ENCODE data around the gene KCNH8.

KCNH8 gene

GRCh38 chr3:19365471-19365870 is 217.2 kb downstream of the KCNH8 start:
- Histone ChIP-seq H3K27me3 (ENCODE audit: control insufficient read depth in 3 of 3, insufficient read depth in 3 of 3, low read depth in 1 of 3, low read length in 3 of 3) (no peaks in the 10 kb centered on the region), H4K8ac (ENCODE audit: low read depth, low read length) (no peak overlapping the region), H3K4me2 (ENCODE audit: insufficient read depth, low read length, poor library complexity, severe bottlenecking) (no peak overlapping the region), H3K27ac (replicated peaks; ENCODE audit: low read length) (no peak overlapping the region), H3K14ac (ENCODE audit: low read length) (no peak overlapping the region), H3K36me3 (replicated peaks in 1 of 2; ENCODE audit: control insufficient read depth in 2 of 2, insufficient read depth in 2 of 2, low read length in 2 of 2) (no peaks in the 10 kb centered on the region), H3K4ac (ENCODE audit: low read length) (no peak overlapping the region), H3K23ac (ENCODE audit: low read depth, low read length, poor library complexity) (no peak overlapping the region), H3K79me1 (ENCODE audit: low read depth, low read length) (no peaks in the 10 kb centered on the region), H2BK120ac (ENCODE audit: low read depth, low read length) (no peak overlapping the region), H2AK5ac (ENCODE audit: low read depth, low read length) (no peak overlapping the region), H2BK5ac (ENCODE audit: low read length) (no peak overlapping the region), H2AFZ (ENCODE audit: low read length) (no peak overlapping the region), H3K4me3 (ENCODE audit: low read length in 2 of 2) (no peak overlapping the region), H3K9ac (ENCODE audit: low read depth, low read length, poor library complexity) (no peak overlapping the region), H3K4me1 (ENCODE audit: control insufficient read depth in 2 of 2, insufficient read depth in 1 of 2, low read depth in 1 of 2, low read length in 2 of 2) (no peaks in the 10 kb centered on the region), H3K9me3 (replicated peaks in 1 of 2; ENCODE audit: control insufficient read depth in 2 of 2, insufficient read depth in 1 of 2, low read depth in 1 of 2, low read length in 2 of 2) (no peaks in the 10 kb centered on the region), H2BK12ac (ENCODE audit: low read length) (no peak overlapping the region), H4K91ac (ENCODE audit: low read depth, low read length, poor library complexity) (no peak overlapping the region), H3K18ac (ENCODE audit: low read length) (no peak overlapping the region), H2BK15ac (ENCODE audit: low read length) (no peak overlapping the region)
- no CpG with 5 or more reads among the region's 6 CpGs for WGBS, 2 donors (ENCODE audit: extremely low coverage in 2 of 2, insufficient read length in 2 of 2, insufficient replicate concordance in 1 of 2)
- no peak for DNase-seq (ENCODE audit: low spot score)

DNA sequence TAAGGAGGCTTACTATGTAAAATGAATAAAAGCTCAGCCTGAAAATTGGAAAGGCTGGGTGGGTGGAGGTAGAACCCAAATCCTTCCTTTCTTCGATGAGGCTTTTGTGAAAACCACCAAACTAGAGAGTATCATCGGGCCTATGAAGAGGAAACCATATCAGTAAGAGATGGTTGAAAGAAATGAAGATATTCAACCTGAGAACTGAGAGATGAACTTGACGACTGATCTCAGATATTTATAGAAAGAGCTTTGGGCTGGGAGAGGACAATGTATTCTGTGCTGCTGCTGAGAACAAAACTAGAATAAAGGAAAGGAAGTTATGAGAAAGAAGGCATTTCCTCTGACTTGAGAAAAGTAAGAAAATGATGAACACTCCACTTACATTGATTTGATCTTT is 236.6 kb downstream of the KCNH8 start:
- H3K36me3 ChIP-seq (replicated peaks in 1 of 2; ENCODE audit: control insufficient read depth in 2 of 2, insufficient read depth in 2 of 2, low read length in 2 of 2), result no peaks in the 10 kb centered on the region
- no peak for DNase-seq (ENCODE audit: low spot score)
- WGBS, 2 donors (ENCODE audit: extremely low coverage in 2 of 2, insufficient read length in 2 of 2, insufficient replicate concordance in 1 of 2), result no CpG with 5 or more reads among the region's 3 CpGs

DNA sequence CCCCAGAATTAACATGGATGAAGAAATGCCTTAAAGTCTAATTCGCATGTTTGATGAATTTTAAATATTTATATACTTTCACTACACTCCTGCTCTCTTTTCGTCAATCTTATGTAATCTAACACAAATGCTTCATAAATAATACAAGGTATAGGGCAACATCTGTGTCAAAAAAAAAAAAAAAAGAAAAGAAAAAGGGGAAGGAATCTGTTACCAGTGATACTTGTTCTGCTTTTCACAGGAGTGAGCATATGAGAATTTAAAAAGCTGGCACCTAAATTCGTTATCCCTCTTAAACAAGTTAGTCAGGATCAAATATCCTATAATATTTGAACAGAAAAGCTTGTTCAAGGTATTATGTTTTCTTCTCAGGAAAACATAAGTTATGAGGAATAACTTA is 243.8 kb downstream of the KCNH8 start:
- no peaks in the 10 kb centered on the region for H3K79me1 ChIP-seq (ENCODE audit: low read depth, low read length)
- WGBS, 2 donors (ENCODE audit: extremely low coverage in 2 of 2, insufficient read length in 2 of 2, insufficient replicate concordance in 1 of 2), result no CpG with 5 or more reads among the region's 3 CpGs
- no peak overlapping the region for H3K4me3 ChIP-seq (ENCODE audit: low read length in 2 of 2)
- no peak for DNase-seq (ENCODE audit: low spot score)
- no peaks in the 10 kb centered on the region for H3K27me3 ChIP-seq (ENCODE audit: control insufficient read depth in 3 of 3, insufficient read depth in 3 of 3, low read depth in 1 of 3, low read length in 3 of 3)
- no peak overlapping the region for H3K4me2 ChIP-seq (ENCODE audit: insufficient read depth, low read length, poor library complexity, severe bottlenecking)
- no peak overlapping the region for H2AK5ac ChIP-seq (ENCODE audit: low read depth, low read length)
- no peak overlapping the region for H3K4ac ChIP-seq (ENCODE audit: low read length)
- H4K8ac ChIP-seq (ENCODE audit: low read depth, low read length), result no peak overlapping the region
- H3K18ac ChIP-seq (ENCODE audit: low read length), result no peak overlapping the region
- no peak overlapping the region for H3K27ac ChIP-seq (replicated peaks; ENCODE audit: low read length)
- no peak overlapping the region for H2AFZ ChIP-seq (ENCODE audit: low read length)
- no peak overlapping the region for H2BK120ac ChIP-seq (ENCODE audit: low read depth, low read length)
- no peaks in the 10 kb centered on the region for H3K36me3 ChIP-seq (replicated peaks in 1 of 2; ENCODE audit: control insufficient read depth in 2 of 2, insufficient read depth in 2 of 2, low read length in 2 of 2)
- H3K4me1 ChIP-seq (ENCODE audit: control insufficient read depth in 2 of 2, insufficient read depth in 1 of 2, low read depth in 1 of 2, low read length in 2 of 2), result no peaks in the 10 kb centered on the region
- H2BK15ac ChIP-seq (ENCODE audit: low read length), result no peak overlapping the region
- H2BK12ac ChIP-seq (ENCODE audit: low read length), result no peak overlapping the region
- H3K14ac ChIP-seq (ENCODE audit: low read length), result no peak overlapping the region
- H3K23ac ChIP-seq (ENCODE audit: low read depth, low read length, poor library complexity), result no peak overlapping the region
- H3K9me3 ChIP-seq (replicated peaks in 1 of 2; ENCODE audit: control insufficient read depth in 2 of 2, insufficient read depth in 1 of 2, low read depth in 1 of 2, low read length in 2 of 2), result no peaks in the 10 kb centered on the region
- H3K9ac ChIP-seq (ENCODE audit: low read depth, low read length, poor library complexity), result no peak overlapping the region
- H2BK5ac ChIP-seq (ENCODE audit: low read length), result no peak overlapping the region
- no peak overlapping the region for H4K91ac ChIP-seq (ENCODE audit: low read depth, low read length, poor library complexity)

More for the DNA sequence above, 236.6 kb downstream of the KCNH8 start:
- H2BK15ac ChIP-seq (ENCODE audit: low read length), result no peak overlapping the region
- H3K4me3 ChIP-seq (ENCODE audit: low read length in 2 of 2), result no peak overlapping the region
- H4K91ac ChIP-seq (ENCODE audit: low read depth, low read length, poor library complexity), result no peak overlapping the region
- no peaks in the 10 kb centered on the region for H3K9me3 ChIP-seq (replicated peaks in 1 of 2; ENCODE audit: control insufficient read depth in 2 of 2, insufficient read depth in 1 of 2, low read depth in 1 of 2, low read length in 2 of 2)
- H4K8ac ChIP-seq (ENCODE audit: low read depth, low read length), result no peak overlapping the region
- H3K4ac ChIP-seq (ENCODE audit: low read length), result no peak overlapping the region
- H3K27ac ChIP-seq (replicated peaks; ENCODE audit: low read length), result no peak overlapping the region
- H3K27me3 ChIP-seq (ENCODE audit: control insufficient read depth in 3 of 3, insufficient read depth in 3 of 3, low read depth in 1 of 3, low read length in 3 of 3), result no peaks in the 10 kb centered on the region
- no peak overlapping the region for H2BK120ac ChIP-seq (ENCODE audit: low read depth, low read length)
- H2AK5ac ChIP-seq (ENCODE audit: low read depth, low read length), result no peak overlapping the region
- H2BK5ac ChIP-seq (ENCODE audit: low read length), result no peak overlapping the region
- H3K79me1 ChIP-seq (ENCODE audit: low read depth, low read length), result no peaks in the 10 kb centered on the region
- H2BK12ac ChIP-seq (ENCODE audit: low read length), result no peak overlapping the region
- H2AFZ ChIP-seq (ENCODE audit: low read length), result no peak overlapping the region
- H3K9ac ChIP-seq (ENCODE audit: low read depth, low read length, poor library complexity), result no peak overlapping the region
- no peaks in the 10 kb centered on the region for H3K4me1 ChIP-seq (ENCODE audit: control insufficient read depth in 2 of 2, insufficient read depth in 1 of 2, low read depth in 1 of 2, low read length in 2 of 2)
- no peak overlapping the region for H3K4me2 ChIP-seq (ENCODE audit: insufficient read depth, low read length, poor library complexity, severe bottlenecking)
- H3K14ac ChIP-seq (ENCODE audit: low read length), result no peak overlapping the region
- no peak overlapping the region for H3K18ac ChIP-seq (ENCODE audit: low read length)
- no peak overlapping the region for H3K23ac ChIP-seq (ENCODE audit: low read depth, low read length, poor library complexity)

DNA sequence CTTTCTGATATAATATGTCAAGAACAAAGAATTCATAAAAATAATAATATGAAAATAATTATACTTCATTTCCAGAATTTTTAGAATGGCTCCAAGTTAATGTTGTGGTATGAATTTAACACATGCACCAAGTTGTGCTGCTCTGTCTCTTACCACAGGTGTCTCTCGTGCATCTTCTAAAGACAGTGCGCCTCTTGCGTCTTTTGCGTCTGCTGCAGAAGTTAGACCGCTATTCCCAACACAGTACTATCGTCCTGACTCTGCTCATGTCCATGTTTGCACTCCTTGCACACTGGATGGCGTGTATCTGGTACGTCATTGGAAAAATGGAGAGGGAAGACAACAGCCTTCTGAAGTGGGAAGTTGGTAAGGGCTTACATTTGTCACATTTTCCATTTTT is 246.6 kb downstream of the KCNH8 start:
- H4K91ac ChIP-seq (ENCODE audit: low read depth, low read length, poor library complexity), result no peak overlapping the region
- H3K14ac ChIP-seq (ENCODE audit: low read length), result no peak overlapping the region
- no peak overlapping the region for H2BK12ac ChIP-seq (ENCODE audit: low read length)
- H2AFZ ChIP-seq (ENCODE audit: low read length), result no peak overlapping the region
- no peaks in the 10 kb centered on the region for H3K9me3 ChIP-seq (replicated peaks in 1 of 2; ENCODE audit: control insufficient read depth in 2 of 2, insufficient read depth in 1 of 2, low read depth in 1 of 2, low read length in 2 of 2)
- H2AK5ac ChIP-seq (ENCODE audit: low read depth, low read length), result no peak overlapping the region
- H2BK15ac ChIP-seq (ENCODE audit: low read length), result no peak overlapping the region
- H3K27me3 ChIP-seq (ENCODE audit: control insufficient read depth in 3 of 3, insufficient read depth in 3 of 3, low read depth in 1 of 3, low read length in 3 of 3), result no peaks in the 10 kb centered on the region
- no peak overlapping the region for H3K23ac ChIP-seq (ENCODE audit: low read depth, low read length, poor library complexity)
- no peak for DNase-seq (ENCODE audit: low spot score)
- H2BK120ac ChIP-seq (ENCODE audit: low read depth, low read length), result no peak overlapping the region
- H4K8ac ChIP-seq (ENCODE audit: low read depth, low read length), result no peak overlapping the region
- no peaks in the 10 kb centered on the region for H3K4me1 ChIP-seq (ENCODE audit: control insufficient read depth in 2 of 2, insufficient read depth in 1 of 2, low read depth in 1 of 2, low read length in 2 of 2)
- H3K27ac ChIP-seq (replicated peaks; ENCODE audit: low read length), result no peak overlapping the region
- H2BK5ac ChIP-seq (ENCODE audit: low read length), result no peak overlapping the region
- H3K36me3 ChIP-seq (replicated peaks in 1 of 2; ENCODE audit: control insufficient read depth in 2 of 2, insufficient read depth in 2 of 2, low read length in 2 of 2), result no peaks in the 10 kb centered on the region
- H3K79me1 ChIP-seq (ENCODE audit: low read depth, low read length), result no peaks in the 10 kb centered on the region
- H3K4me2 ChIP-seq (ENCODE audit: insufficient read depth, low read length, poor library complexity, severe bottlenecking), result no peak overlapping the region
- H3K18ac ChIP-seq (ENCODE audit: low read length), result peak overlapping the region; percentile 50
- no peak overlapping the region for H3K9ac ChIP-seq (ENCODE audit: low read depth, low read length, poor library complexity)
- whole genome bisulfite sequencing, 2 donors (ENCODE audit: extremely low coverage in 2 of 2, insufficient read length in 2 of 2, insufficient replicate concordance in 1 of 2), result no CpG with 5 or more reads among the region's 8 CpGs
- no peak overlapping the region for H3K4ac ChIP-seq (ENCODE audit: low read length)
- no peak overlapping the region for H3K4me3 ChIP-seq (ENCODE audit: low read length in 2 of 2)
